Coronary artery (tissue), 2 donors: ENCODE data around the gene HEG1.

Source experiments
- DNase-seq: peaks from one replicate; pipeline ENCODE4 v3.0.0-alpha.2; 2017; ENCODE audit warnings: low spot score
- H3K27ac ChIP-seq, 2 donors: fragments of 200-600 bp; sonication (generic); one replicate each; pipeline ENCODE4 v1.5.1; 2016 to 2019
- H3K4me3 ChIP-seq: fragments of 200-600 bp; sonication (generic); 2 replicates; pipeline ENCODE4 v1.5.1; 2016; ENCODE audit warnings: mild to moderate bottlenecking, moderate library complexity
- TF ChIP-seq, protein P1 (sequence below): fragments of 200-600 bp; sonication (generic); IDR thresholded peaks from one replicate; pipeline ENCODE4 v1.5.1; 2019; ENCODE audit warnings: antibody characterized with exemption

Gene HEG1

GRCh38 chr3:124950026-124950425, 105.8 kb downstream of the HEG1 start:
- no peak for DNase-seq
- TF ChIP-seq, protein P1, sequence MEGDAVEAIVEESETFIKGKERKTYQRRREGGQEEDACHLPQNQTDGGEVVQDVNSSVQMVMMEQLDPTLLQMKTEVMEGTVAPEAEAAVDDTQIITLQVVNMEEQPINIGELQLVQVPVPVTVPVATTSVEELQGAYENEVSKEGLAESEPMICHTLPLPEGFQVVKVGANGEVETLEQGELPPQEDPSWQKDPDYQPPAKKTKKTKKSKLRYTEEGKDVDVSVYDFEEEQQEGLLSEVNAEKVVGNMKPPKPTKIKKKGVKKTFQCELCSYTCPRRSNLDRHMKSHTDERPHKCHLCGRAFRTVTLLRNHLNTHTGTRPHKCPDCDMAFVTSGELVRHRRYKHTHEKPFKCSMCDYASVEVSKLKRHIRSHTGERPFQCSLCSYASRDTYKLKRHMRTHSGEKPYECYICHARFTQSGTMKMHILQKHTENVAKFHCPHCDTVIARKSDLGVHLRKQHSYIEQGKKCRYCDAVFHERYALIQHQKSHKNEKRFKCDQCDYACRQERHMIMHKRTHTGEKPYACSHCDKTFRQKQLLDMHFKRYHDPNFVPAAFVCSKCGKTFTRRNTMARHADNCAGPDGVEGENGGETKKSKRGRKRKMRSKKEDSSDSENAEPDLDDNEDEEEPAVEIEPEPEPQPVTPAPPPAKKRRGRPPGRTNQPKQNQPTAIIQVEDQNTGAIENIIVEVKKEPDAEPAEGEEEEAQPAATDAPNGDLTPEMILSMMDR = no peak
- no peak overlapping the region for H3K4me3 ChIP-seq
- no peak overlapping the region for H3K27ac ChIP-seq

DNA sequence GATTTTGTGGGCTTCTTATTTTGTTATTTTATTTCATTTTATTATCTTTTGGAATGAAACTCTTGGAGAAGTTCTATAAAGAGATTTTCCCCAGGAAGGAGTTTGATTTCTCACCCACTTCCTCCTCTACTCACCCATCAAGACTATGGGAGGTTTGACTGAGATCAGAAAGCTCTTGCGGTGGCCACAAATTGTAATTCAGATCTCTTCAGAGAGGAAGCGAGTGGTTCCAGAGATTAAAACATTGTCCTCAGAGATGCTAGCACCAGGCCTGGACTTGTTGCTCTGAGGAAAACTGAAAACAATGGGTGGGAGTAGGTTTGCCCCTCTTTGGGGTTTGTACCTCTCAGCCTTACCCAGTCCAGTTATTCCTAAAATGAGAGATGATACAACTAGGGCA, 113.2 kb downstream of the HEG1 start:
- no peak overlapping the region for H3K4me3 ChIP-seq
- TF ChIP-seq, protein P1 = no peak
- H3K27ac ChIP-seq = no peak overlapping the region
- no peak for DNase-seq

- H3K27ac ChIP-seq = no peak overlapping the region
- no peak for DNase-seq
- H3K4me3 ChIP-seq = no peak overlapping the region
- TF ChIP-seq, protein P1 = no peak
These were observed 114.0 kb downstream of the HEG1 start for GRCh38 chr3:124941771-124942170.

GRCh38 chr3:124939661-124940060, 116.1 kb downstream of the HEG1 start:
- no peak overlapping the region for H3K4me3 ChIP-seq
- DNase-seq = no peak
- TF ChIP-seq, protein P1 = no peak
- H3K27ac ChIP-seq = no peak overlapping the region

- no peak for DNase-seq
- Histone ChIP-seq H3K27ac (no peak overlapping the region), H3K4me3 (no peak overlapping the region)
- TF ChIP-seq, protein P1 = no peak
These were observed 116.9 kb downstream of the HEG1 start for GRCh38 chr3:124938896-124939295.

DNA sequence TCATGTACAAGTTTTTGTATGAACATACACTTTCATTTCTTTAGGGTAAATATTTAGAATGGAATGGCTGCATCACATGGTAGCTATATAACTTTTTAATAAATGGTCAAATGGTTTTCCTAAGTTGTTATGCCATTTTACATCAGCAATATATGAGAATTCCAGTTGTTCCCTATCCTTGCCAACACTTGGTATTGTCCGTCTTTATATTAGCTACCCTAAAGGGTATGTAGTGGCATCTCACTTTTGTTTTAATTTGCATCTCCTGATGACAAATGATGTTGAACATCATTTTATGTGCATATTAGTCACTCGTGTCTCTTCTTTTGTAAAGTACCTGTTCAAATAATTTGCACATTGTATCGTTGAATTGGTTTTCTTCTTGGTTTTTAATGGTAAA, 118.7 kb downstream of the HEG1 start:
- no peak overlapping the region for H3K4me3 ChIP-seq
- no peak overlapping the region for H3K27ac ChIP-seq
- TF ChIP-seq, protein P1 = no peak
- no peak for DNase-seq

GRCh38 chr3:124935794-124936542, 119.8 kb downstream of the HEG1 start:
- Histone ChIP-seq H3K27ac (no peak overlapping the region), H3K4me3 (no peak overlapping the region)
- DNase-seq = no peak
- TF ChIP-seq, protein P1 = no peak
